Stimulated activated CD8-positive, alpha-beta memory T cell treated with anti-CD3 and anti-CD28 coated beads, Interleukin-7, amount 100 ng/mL, for 4 hours (primary cell): ENCODE measurements around the gene PYCR2.

Experiments
- DNase-seq, 2 donors: peaks; one replicate each; pipeline ENCODE4 v3.0.0-alpha.2; 2020; ENCODE audit warnings: low read depth in 2 of 2

Gene PYCR2

GRCh38 chr1:225919906-225920305, 4.1 kb downstream of the PYCR2 start:
- DNase-seq: no peak

GRCh38 chr1:225918280-225918679, 5.8 kb downstream of the PYCR2 start:
- DNase-seq: no peak

- DNase-seq: no peak
These were observed 6.5 kb downstream of the PYCR2 start for GRCh38 chr1:225917536-225917935.

- DNase-seq: no peak
These were observed 6.9 kb downstream of the PYCR2 start for GRCh38 chr1:225917101-225917500.

GRCh38 chr1:225915538-225915991, 8.5 kb downstream of the PYCR2 start:
- DNase-seq: no peak

GRCh38 chr1:225914947-225915346, 9.1 kb downstream of the PYCR2 start:
- no peak for DNase-seq

GRCh38 chr1:225914391-225914790, 9.7 kb downstream of the PYCR2 start:
- no peak for DNase-seq

GRCh38 chr1:225911191-225912130, 12.6 kb downstream of the PYCR2 start:
- DNase-seq: peak in 1 of 2 donors; percentile 54

GRCh38 chr1:225909477-225909876, 14.6 kb downstream of the PYCR2 start:
- no peak for DNase-seq

- no peak for DNase-seq
These were observed 15.3 kb downstream of the PYCR2 start for GRCh38 chr1:225908773-225909172.

- DNase-seq: no peak
These were observed 15.9 kb downstream of the PYCR2 start for GRCh38 chr1:225908013-225908640.

- no peak for DNase-seq
These were observed 16.7 kb downstream of the PYCR2 start for GRCh38 chr1:225907341-225907740.

GRCh38 chr1:225906467-225906866, 17.6 kb downstream of the PYCR2 start:
- DNase-seq: no peak

GRCh38 chr1:225903623-225904022, 20.4 kb downstream of the PYCR2 start:
- DNase-seq: no peak

GRCh38 chr1:225899044-225899925, 24.8 kb downstream of the PYCR2 start:
- DNase-seq: no peak

- no peak for DNase-seq
These were observed 26.2 kb downstream of the PYCR2 start for GRCh38 chr1:225897595-225898514.

- DNase-seq: peak; percentile 41 to 56
These were observed 27.0 kb downstream of the PYCR2 start for GRCh38 chr1:225896937-225897549.

GRCh38 chr1:225896494-225896893, 27.6 kb downstream of the PYCR2 start:
- DNase-seq: no peak

- DNase-seq: no peak
These were observed 31.7 kb downstream of the PYCR2 start for GRCh38 chr1:225892307-225892706.

GRCh38 chr1:225891229-225891972, 32.6 kb downstream of the PYCR2 start:
- DNase-seq: no peak
